ENCODE measurements around the gene GNAQ. TPM values are rescaled to one million over a fixed set of nuclear protein-coding genes. Genes with fewer than 3 reads are reported as not detected.

The GNAQ gene
- total and polyA plus RNA-seq, 12 donors, result 5.4 to 19.8 (median 13.2) TPM

DNA sequence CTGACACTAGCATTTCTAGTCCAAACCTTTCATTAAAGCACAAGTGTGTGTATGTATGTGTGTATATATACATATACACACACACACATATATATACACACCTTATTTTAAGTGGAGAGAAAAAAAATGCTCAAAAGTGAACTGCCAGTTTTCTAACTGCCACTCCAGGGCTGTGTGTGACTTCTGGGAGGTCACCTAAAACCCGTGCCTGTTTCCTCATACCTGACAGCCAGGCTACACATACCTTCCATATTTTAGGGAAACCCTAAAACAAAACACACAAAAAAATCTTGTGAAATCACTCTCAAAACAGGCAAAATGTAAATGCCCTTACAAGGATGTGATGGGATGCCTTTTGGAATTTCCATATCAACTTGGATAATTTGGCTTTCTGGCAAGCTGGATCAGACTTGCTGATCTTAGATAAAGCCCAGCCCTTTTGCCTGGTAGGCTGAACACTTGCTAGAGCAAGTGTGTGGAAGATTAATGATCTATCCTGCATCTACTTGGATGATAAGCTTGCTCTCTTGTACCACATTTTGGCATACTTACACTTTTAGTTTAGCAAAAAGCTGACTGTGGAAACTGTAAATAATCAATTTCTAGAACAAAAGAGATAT, 127.8 kb downstream of the GNAQ start:
- 73 to 85% methylated on average over 1 of the region's 1 CpG for WGBS, 2 donors
- intact Hi-C loops (cut with DNase I), result loop anchor here in 2 of 10 donors (5.0 to 10.0 kb wide), 2 partner anchors 49 to 51 kb away; no protein-coding TSS in a partner anchor

DNA sequence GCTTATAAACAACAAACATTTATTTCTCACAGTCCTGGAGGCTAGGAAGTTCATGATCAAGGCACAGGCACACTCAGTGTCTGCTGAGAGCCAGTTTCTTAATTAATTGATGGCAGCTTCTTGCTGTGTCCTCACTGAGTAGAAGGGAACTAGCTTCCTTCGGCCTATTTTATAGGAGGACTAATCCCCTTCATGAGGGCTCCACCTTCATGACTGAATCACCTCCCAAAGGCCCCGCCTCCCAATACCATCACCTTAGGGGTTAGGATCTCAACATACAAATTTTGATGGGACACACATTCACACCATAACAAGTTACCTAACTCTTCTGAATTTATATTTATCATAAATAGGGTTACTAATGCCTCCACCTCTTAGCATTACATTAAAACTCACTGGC, 129.8 kb downstream of the GNAQ start:
- Histone ChIP-seq H3K27me3 (no peaks in the 10 kb centered on the region), H3K4me1 (peaks cover 0 to 38% (median 9%) of the 10 kb centered on the region in 9 donors), H3K27ac (no peak overlapping the region), H3K4me3 (no peak overlapping the region), H3K36me3 (peaks cover 0 to 3% (median 0%) of the 10 kb centered on the region in 9 donors), H3K9me3 (no peaks in the 10 kb centered on the region)
- ATAC-seq, result no peak
- TF ChIP-seq, protein P1, sequence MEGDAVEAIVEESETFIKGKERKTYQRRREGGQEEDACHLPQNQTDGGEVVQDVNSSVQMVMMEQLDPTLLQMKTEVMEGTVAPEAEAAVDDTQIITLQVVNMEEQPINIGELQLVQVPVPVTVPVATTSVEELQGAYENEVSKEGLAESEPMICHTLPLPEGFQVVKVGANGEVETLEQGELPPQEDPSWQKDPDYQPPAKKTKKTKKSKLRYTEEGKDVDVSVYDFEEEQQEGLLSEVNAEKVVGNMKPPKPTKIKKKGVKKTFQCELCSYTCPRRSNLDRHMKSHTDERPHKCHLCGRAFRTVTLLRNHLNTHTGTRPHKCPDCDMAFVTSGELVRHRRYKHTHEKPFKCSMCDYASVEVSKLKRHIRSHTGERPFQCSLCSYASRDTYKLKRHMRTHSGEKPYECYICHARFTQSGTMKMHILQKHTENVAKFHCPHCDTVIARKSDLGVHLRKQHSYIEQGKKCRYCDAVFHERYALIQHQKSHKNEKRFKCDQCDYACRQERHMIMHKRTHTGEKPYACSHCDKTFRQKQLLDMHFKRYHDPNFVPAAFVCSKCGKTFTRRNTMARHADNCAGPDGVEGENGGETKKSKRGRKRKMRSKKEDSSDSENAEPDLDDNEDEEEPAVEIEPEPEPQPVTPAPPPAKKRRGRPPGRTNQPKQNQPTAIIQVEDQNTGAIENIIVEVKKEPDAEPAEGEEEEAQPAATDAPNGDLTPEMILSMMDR (IDR thresholded peaks at IDR 0.05), result no peak
- DNase-seq, result no peak
- intact Hi-C loops (cut with DNase I), result loop anchor here in 2 of 10 donors (5.0 to 10.0 kb wide), 2 partner anchors 51 to 53 kb away; no protein-coding TSS in a partner anchor
- 95 to 96% methylated on average over 2 of the region's 2 CpGs for WGBS, 2 donors

More for the DNA sequence above, 127.8 kb downstream of the GNAQ start:
- no peaks in the 10 kb centered on the region for H3K9me3 ChIP-seq
- no peaks in the 10 kb centered on the region for H3K27me3 ChIP-seq
- ATAC-seq, result no peak
- peaks cover 0 to 3% (median 0%) of the 10 kb centered on the region in 9 donors for H3K36me3 ChIP-seq
- DNase-seq, result no peak
- no peak overlapping the region for H3K27ac ChIP-seq
- H3K4me1 ChIP-seq, result peaks cover 0 to 28% (median 0%) of the 10 kb centered on the region in 9 donors
- TF ChIP-seq, protein P1 (IDR thresholded peaks at IDR 0.05), result no peak
- no peak overlapping the region for H3K4me3 ChIP-seq

- H3K4me1 ChIP-seq, result peaks cover 0 to 45% (median 12%) of the 10 kb centered on the region in 9 donors
- TF ChIP-seq, protein P1 (IDR thresholded peaks at IDR 0.05), result no peak
- WGBS, 2 donors, result 95 to 98% methylated on average over 3 of the region's 3 CpGs
- intact Hi-C loops (cut with DNase I), result loop anchor here in 2 of 10 donors (5.0 to 10.0 kb wide), 2 partner anchors 51 to 54 kb away; no protein-coding TSS in a partner anchor
- DNase-seq, result no peak
- H3K36me3 ChIP-seq, result peaks cover 0 to 3% (median 0%) of the 10 kb centered on the region in 9 donors
- H3K27ac ChIP-seq, result no peak overlapping the region
- no peak overlapping the region for H3K4me3 ChIP-seq
- H3K9me3 ChIP-seq, result no peaks in the 10 kb centered on the region
- no peak for ATAC-seq
- no peaks in the 10 kb centered on the region for H3K27me3 ChIP-seq
These were observed 130.6 kb downstream of the GNAQ start for GRCh38 chr9:77901018-77901417.

GRCh38 chr9:77899679-77900354, 131.8 kb downstream of the GNAQ start:
- TF ChIP-seq, protein P1 (IDR thresholded peaks at IDR 0.05), result no peak
- no peak overlapping the region for H3K4me3 ChIP-seq
- WGBS, 2 donors, result 96 to 97% methylated on average over 6 of the region's 6 CpGs
- peaks cover 0 to 8% (median 0%) of the 10 kb centered on the region in 9 donors for H3K36me3 ChIP-seq
- ATAC-seq, result no peak
- intact Hi-C loops (cut with DNase I), result loop anchor here in 2 of 10 donors (5.0 to 10.0 kb wide), 2 partner anchors 52 to 55 kb away; no protein-coding TSS in a partner anchor
- no peaks in the 10 kb centered on the region for H3K27me3 ChIP-seq
- no peaks in the 10 kb centered on the region for H3K9me3 ChIP-seq
- H3K27ac ChIP-seq, result no peak overlapping the region
- no peak for DNase-seq
- H3K4me1 ChIP-seq, result peaks cover 0 to 34% (median 12%) of the 10 kb centered on the region in 9 donors
